Measurements from ENCODE around the gene STK24. TPM values are rescaled to one million over a fixed set of nuclear protein-coding genes. Genes with fewer than 3 reads are reported as not detected.

The STK24 gene
- polyA plus RNA-seq, 3 donors from 2014 or later, result 10.8 to 18.8 (median 15.8) TPM

- no peak for DNase-seq
- H3K27me3 Mint-ChIP-seq (ENCODE audit: low read depth in 3 of 3), result peaks cover 2 to 6% (median 3%) of the 10 kb centered on the region in 3 donors
- no peaks in the 10 kb centered on the region for H3K4me1 Mint-ChIP-seq
- H3K27ac Mint-ChIP-seq, result no peak overlapping the region
- no peaks in the 10 kb centered on the region for H3K9me3 Mint-ChIP-seq
- no peaks in the 10 kb centered on the region for H3K36me3 Mint-ChIP-seq
- no peak overlapping the region for H3K4me3 Mint-ChIP-seq
Observed at GRCh38 chr13:98401934-98402333, 175.0 kb downstream of the STK24 start.

GRCh38 chr13:98399756-98400155 is 177.2 kb downstream of the STK24 start:
- Mint-ChIP-seq H3K4me1 (no peaks in the 10 kb centered on the region), H3K4me3 (no peak overlapping the region), H3K9me3 (peaks cover 0 to 2% (median 0%) of the 10 kb centered on the region in 6 donors), H3K27ac (no peak overlapping the region), H3K36me3 (no peaks in the 10 kb centered on the region), H3K27me3 (ENCODE audit: low read depth in 3 of 3) (peaks cover 2% of the 10 kb centered on the region in 3 donors)
- DNase-seq, result no peak

- no peaks in the 10 kb centered on the region for H3K4me1 Mint-ChIP-seq
- no peak overlapping the region for H3K4me3 Mint-ChIP-seq
- no peak for DNase-seq
- H3K27ac Mint-ChIP-seq, result no peak overlapping the region
- H3K27me3 Mint-ChIP-seq (ENCODE audit: low read depth in 3 of 3), result peaks cover 0 to 2% (median 2%) of the 10 kb centered on the region in 3 donors
- peaks cover 0 to 2% (median 0%) of the 10 kb centered on the region in 6 donors for H3K9me3 Mint-ChIP-seq
- H3K36me3 Mint-ChIP-seq, result no peaks in the 10 kb centered on the region
Observed at GRCh38 chr13:98398581-98398980, 178.3 kb downstream of the STK24 start.

- Mint-ChIP-seq H3K4me3 (no peak overlapping the region), H3K9me3 (peaks cover 0 to 2% (median 0%) of the 10 kb centered on the region in 6 donors), H3K36me3 (no peaks in the 10 kb centered on the region), H3K4me1 (no peaks in the 10 kb centered on the region), H3K27ac (no peak overlapping the region), H3K27me3 (ENCODE audit: low read depth in 3 of 3) (peaks cover 0 to 2% (median 0%) of the 10 kb centered on the region in 3 donors)
- no peak for DNase-seq
Observed at GRCh38 chr13:98397861-98398260, 179.0 kb downstream of the STK24 start.

GRCh38 chr13:98397221-98397620 is 179.7 kb downstream of the STK24 start:
- DNase-seq, result no peak
- Mint-ChIP-seq H3K27me3 (ENCODE audit: low read depth in 3 of 3) (peaks cover 0 to 3% (median 0%) of the 10 kb centered on the region in 3 donors), H3K4me1 (no peaks in the 10 kb centered on the region), H3K9me3 (peaks cover 0 to 2% (median 0%) of the 10 kb centered on the region in 6 donors), H3K36me3 (no peaks in the 10 kb centered on the region), H3K27ac (no peak overlapping the region), H3K4me3 (no peak overlapping the region)

GRCh38 chr13:98396071-98396710 is 180.7 kb downstream of the STK24 start:
- peaks cover 0 to 2% (median 0%) of the 10 kb centered on the region in 6 donors for H3K9me3 Mint-ChIP-seq
- no peak overlapping the region for H3K27ac Mint-ChIP-seq
- DNase-seq, result no peak
- H3K4me3 Mint-ChIP-seq, result no peak overlapping the region
- no peaks in the 10 kb centered on the region for H3K36me3 Mint-ChIP-seq
- H3K27me3 Mint-ChIP-seq (ENCODE audit: low read depth in 3 of 3), result peaks cover 0 to 3% (median 0%) of the 10 kb centered on the region in 3 donors
- H3K4me1 Mint-ChIP-seq, result no peaks in the 10 kb centered on the region

Other genes with a start within 250 kb of the STK24 start
- not detected for gene SLC15A1, start 175.6 kb upstream of the STK24 start, polyA plus RNA-seq

Measured in immature natural killer cell (primary cell).